Naive thymus-derived CD4-positive, alpha-beta T cell (primary cell): ENCODE measurements around the gene RAPGEF4. TPM values are rescaled to one million over a fixed set of nuclear protein-coding genes. Genes with fewer than 3 reads are reported as not detected.

Experiments used
- ATAC-seq: fragments of 150-1000 bp; cut with Tn5 transposase; 2 replicates; pipeline ENCODE4 v1.10.0; 2021; ENCODE audit warnings: mild to moderate bottlenecking, moderate library complexity
- CTCF ChIA-PET: fragments of 350-600 bp; sonication (Branson Sonifier 250); formaldehyde crosslinking; loops from one replicate; lab custom pipeline; 2021; ENCODE audit warnings: antibody characterized with exemption; lab: Charles Lee
- POLR2A ChIA-PET: fragments of 350-600 bp; sonication (Branson Sonifier 250); formaldehyde crosslinking; loops from one replicate; lab custom pipeline; 2021; ENCODE audit warnings: antibody characterized with exemption, inconsistent platforms; lab: Charles Lee
- DNase-seq, 9 donors: peaks; one replicate each; pipeline versions ENCODE4 v3.0.0 to v3.0.0-alpha.2; 2020 to 2022; ENCODE audit warnings: mixed read lengths in 1 of 9
- H3K27ac ChIP-seq: one replicate; pipeline ENCODE4 v1.7.0; 2013; ENCODE audit warnings: mild to moderate bottlenecking, low read depth, low read length, moderate library complexity
- H3K27me3 ChIP-seq, 2 donors: one replicate each; pipeline ENCODE4 v1.7.0; 2013; ENCODE audit warnings: low read length in 2 of 2, mild to moderate bottlenecking in 2 of 2, moderate library complexity in 2 of 2; ENCODE audit not compliant: control insufficient read depth in 2 of 2, insufficient read depth in 2 of 2
- H3K36me3 ChIP-seq, 3 experiments: 1 replicate in 2 of 3; 2 replicates in 1 of 3; pipeline ENCODE4 v1.7.0; 2013; ENCODE audit warnings: low read length in 3 of 3, mild to moderate bottlenecking in 3 of 3, moderate library complexity in 1 of 3; ENCODE audit not compliant: insufficient read depth in 3 of 3, control insufficient read depth in 2 of 3
- H3K4me1 ChIP-seq, 2 donors: one replicate each; pipeline ENCODE4 v1.7.0; 2013; ENCODE audit warnings: low read length in 2 of 2, mild to moderate bottlenecking in 2 of 2, moderate library complexity in 1 of 2; ENCODE audit not compliant: control insufficient read depth in 2 of 2, insufficient read depth in 2 of 2
- H3K4me3 ChIP-seq: 2 replicates; pipeline ENCODE4 v1.7.0; 2013; ENCODE audit warnings: mild to moderate bottlenecking, low read length
- H3K9me3 ChIP-seq, 3 experiments: 1 replicate in 2 of 3; 2 replicates in 1 of 3; pipeline ENCODE4 v1.7.0; 2013; ENCODE audit warnings: low read length in 3 of 3; ENCODE audit not compliant: control insufficient read depth in 2 of 3
- H3K27ac Mint-ChIP-seq, 9 donors: one replicate each; pipeline ENCODE4 v1.8.0; 2020 to 2022; ENCODE audit warnings: mixed read lengths in 9 of 9, mild to moderate bottlenecking in 8 of 9, moderate library complexity in 5 of 9, inconsistent platforms in 2 of 9
- H3K27me3 Mint-ChIP-seq, 5 donors: one replicate each; pipeline ENCODE4 v1.8.0; 2021 to 2022; ENCODE audit warnings: mixed read lengths in 5 of 5, mild to moderate bottlenecking in 1 of 5
- H3K36me3 Mint-ChIP-seq, 5 donors: one replicate each; pipeline ENCODE4 v1.8.0; 2020 to 2022; ENCODE audit warnings: mixed read lengths in 5 of 5, mild to moderate bottlenecking in 3 of 5, inconsistent platforms in 1 of 5
- H3K4me1 Mint-ChIP-seq, 7 donors: one replicate each; pipeline ENCODE4 v1.8.0; 2020 to 2022; ENCODE audit warnings: mixed read lengths in 7 of 7, mild to moderate bottlenecking in 3 of 7, inconsistent platforms in 1 of 7
- H3K4me3 Mint-ChIP-seq, 10 donors: one replicate each; pipeline ENCODE4 v1.8.0; 2020 to 2022; ENCODE audit warnings: mild to moderate bottlenecking in 10 of 10, mixed read lengths in 10 of 10, moderate library complexity in 6 of 10, inconsistent platforms in 2 of 10
- H3K9me3 Mint-ChIP-seq, 11 donors: one replicate each; pipeline ENCODE4 v1.8.0; 2020 to 2022; ENCODE audit warnings: mixed read lengths in 11 of 11, mild to moderate bottlenecking in 4 of 11, inconsistent platforms in 1 of 11, moderate library complexity in 1 of 11
- intact Hi-C, 2 donors: fragments of 100-400 bp; cut with micrococcal nuclease; formaldehyde crosslinking; loops; one replicate each; pipeline ENCODE4 v1.15.1; 2023
- polyA plus RNA-seq, 2 donors: library from polyadenylated mRNA; unstranded; fragments of 300-500 nt; fragmentation: Illumina TruSeq; gene quantifications; one replicate each; pipeline ENCODE4 v1.2.3, GENCODE V29; 2021
- total RNA-seq, 6 experiments: library from RNA in 5 of 6; stranded (reverse) in 5 of 6; gene quantifications; 1 replicate in 5 of 6; 2 replicates in 1 of 6; pipeline ENCODE4 v1.2.3 and lab custom pipeline; 2021 to 2026

Gene RAPGEF4
- total and polyA plus RNA-seq, 7 experiments from 2014 or later = 0.39 to 2.5 (median 1.4) TPM; not detected in 2

DNA sequence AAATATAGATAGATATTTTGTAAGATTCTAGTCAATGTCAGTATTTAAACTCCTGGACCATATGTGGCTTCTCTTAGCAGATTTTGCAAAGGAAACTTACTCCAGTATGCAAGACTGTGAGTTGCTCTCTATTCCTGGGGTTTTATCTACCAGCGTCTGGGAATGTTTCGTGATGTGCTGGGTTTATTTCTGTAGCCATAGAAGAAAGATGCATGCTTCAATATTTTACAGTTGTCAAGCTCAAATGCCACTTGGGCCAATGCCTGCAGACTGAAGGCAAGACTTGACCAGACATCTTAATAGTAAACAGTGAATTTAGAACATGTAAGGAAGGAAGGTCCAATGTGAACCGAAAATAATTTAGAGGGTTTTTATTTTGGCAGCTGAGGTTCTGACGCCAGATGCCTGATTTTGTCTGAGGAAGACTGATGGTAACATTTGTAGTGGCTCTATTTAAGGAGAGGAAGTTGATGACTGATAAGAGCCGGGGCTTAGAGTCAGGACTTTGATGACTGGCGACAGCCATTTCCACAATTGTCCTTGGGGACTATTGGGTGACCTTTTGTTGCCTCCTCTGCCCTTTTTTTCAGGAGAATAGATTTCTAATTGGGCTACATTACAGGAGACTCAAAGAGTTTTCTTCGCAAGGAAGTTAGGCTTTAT is 154.3 kb downstream of the RAPGEF4 start:
- CTCF ChIA-PET = no interaction called here
- POLR2A ChIA-PET = no interaction called here
- Mint-ChIP-seq H3K36me3 (peaks cover 0 to 4% (median 0%) of the 10 kb centered on the region in 5 donors), H3K9me3 (peaks cover 0 to 2% (median 0%) of the 10 kb centered on the region in 11 donors), H3K27ac (no peak overlapping the region), H3K27me3 (peaks cover 8 to 35% (median 16%) of the 10 kb centered on the region in 5 donors), H3K4me3 (no peak overlapping the region), H3K4me1 (peaks cover 0 to 5% (median 2%) of the 10 kb centered on the region in 7 donors)
- no peak for ATAC-seq
- H3K27ac ChIP-seq = no peak overlapping the region
- DNase-seq = no peak
- no peaks in the 10 kb centered on the region for H3K36me3 ChIP-seq
- H3K9me3 ChIP-seq = no peaks in the 10 kb centered on the region
- H3K4me1 ChIP-seq = no peaks in the 10 kb centered on the region
- no peaks in the 10 kb centered on the region for H3K27me3 ChIP-seq
- H3K4me3 ChIP-seq = no peak overlapping the region
- intact Hi-C loops = no loop called here

DNA sequence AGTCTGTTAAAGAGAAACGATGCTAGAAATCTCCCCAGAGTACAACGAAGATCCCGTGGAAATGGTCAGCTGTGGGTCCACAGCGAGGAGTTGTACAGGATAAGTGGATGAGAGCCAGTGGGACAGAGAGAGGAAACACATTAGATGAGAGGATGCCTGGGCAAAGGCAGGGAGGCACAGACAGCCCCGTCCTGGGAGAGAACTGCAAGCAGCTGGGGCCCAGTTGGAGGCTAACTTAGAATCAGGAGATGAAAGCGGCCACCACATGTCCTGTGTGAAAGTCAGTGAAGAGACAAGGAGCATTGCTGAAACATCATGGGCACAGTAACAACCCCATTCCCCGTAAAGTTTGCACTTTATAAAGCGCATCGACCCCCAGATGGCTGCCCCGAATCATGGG is 157.5 kb downstream of the RAPGEF4 start:
- Histone ChIP-seq H3K27ac (no peak overlapping the region), H3K9me3 (no peaks in the 10 kb centered on the region), H3K27me3 (no peaks in the 10 kb centered on the region), H3K4me3 (no peak overlapping the region), H3K4me1 (no peaks in the 10 kb centered on the region), H3K36me3 (no peaks in the 10 kb centered on the region)
- no peak for DNase-seq
- CTCF ChIA-PET = no interaction called here
- Mint-ChIP-seq H3K36me3 (no peaks in the 10 kb centered on the region), H3K4me1 (peaks cover 0 to 5% (median 2%) of the 10 kb centered on the region in 7 donors), H3K9me3 (peaks cover 0 to 2% (median 0%) of the 10 kb centered on the region in 11 donors), H3K27me3 (peaks cover 13 to 36% (median 25%) of the 10 kb centered on the region in 5 donors), H3K4me3 (no peak overlapping the region), H3K27ac (no peak overlapping the region)
- intact Hi-C loops = no loop called here
- POLR2A ChIA-PET = no interaction called here
- ATAC-seq = no peak

DNA sequence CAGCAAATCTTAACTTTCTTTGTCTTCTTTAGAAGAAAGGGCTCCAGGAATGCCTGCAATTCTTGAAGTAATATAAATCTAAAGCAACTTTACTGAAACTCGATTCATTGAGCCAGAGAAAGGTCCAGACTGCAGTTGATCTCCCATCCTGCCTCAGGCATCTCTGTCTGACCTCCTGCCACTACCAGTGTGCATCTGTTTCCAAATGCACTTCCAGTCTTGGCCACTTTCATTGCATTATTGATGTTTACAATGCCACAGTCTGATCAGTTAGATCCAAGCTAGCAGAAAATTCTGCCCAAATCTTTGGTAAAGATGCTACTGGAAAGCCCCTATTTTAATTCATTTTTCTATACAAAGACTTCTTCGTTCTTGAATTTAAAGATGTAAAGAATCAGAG is 158.0 kb downstream of the RAPGEF4 start:
- POLR2A ChIA-PET = no interaction called here
- Mint-ChIP-seq H3K27me3 (peaks cover 18 to 37% (median 23%) of the 10 kb centered on the region in 5 donors), H3K4me1 (peaks cover 0 to 5% (median 2%) of the 10 kb centered on the region in 7 donors), H3K36me3 (no peaks in the 10 kb centered on the region), H3K9me3 (peaks cover 0 to 2% (median 0%) of the 10 kb centered on the region in 11 donors), H3K27ac (no peak overlapping the region), H3K4me3 (no peak overlapping the region)
- Histone ChIP-seq H3K4me3 (no peak overlapping the region), H3K27ac (no peak overlapping the region), H3K4me1 (no peaks in the 10 kb centered on the region), H3K36me3 (no peaks in the 10 kb centered on the region), H3K9me3 (no peaks in the 10 kb centered on the region), H3K27me3 (no peaks in the 10 kb centered on the region)
- ATAC-seq (no peak), DNase-seq (no peak)
- CTCF ChIA-PET = no interaction called here
- intact Hi-C loops = no loop called here

DNA sequence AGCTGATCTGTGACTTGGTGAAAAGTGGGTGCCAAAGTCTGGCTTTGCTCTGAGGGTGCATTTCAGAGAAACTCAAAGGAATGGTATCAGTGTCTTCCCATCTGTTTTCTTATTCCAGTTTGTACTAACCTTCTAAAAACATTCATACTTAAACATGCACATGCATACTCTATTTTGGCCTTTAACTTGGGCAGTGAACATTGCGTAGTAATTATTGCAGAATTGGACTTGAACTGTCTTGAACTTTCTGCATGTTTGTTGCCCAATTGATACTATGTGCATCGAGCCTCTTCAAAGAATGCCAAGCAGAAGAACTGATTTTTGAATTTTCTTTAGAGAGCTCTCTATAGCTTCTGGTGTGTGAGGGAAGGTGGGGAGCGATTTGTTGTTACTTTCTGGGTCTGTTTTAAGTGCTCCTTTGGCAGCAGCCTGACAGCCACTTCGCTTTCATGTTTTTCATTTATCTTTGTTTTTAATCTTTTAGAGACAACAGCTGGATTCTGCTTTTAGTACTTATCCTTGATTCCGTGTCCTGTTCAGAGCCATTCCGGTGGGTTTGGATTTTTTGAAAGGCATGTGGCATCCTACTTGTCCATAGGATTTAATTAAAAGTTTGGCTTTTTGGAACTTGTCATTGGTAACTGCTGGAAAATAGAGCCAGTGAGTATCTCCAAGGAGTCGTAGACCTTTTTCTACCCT is 159.2 kb downstream of the RAPGEF4 start:
- no peak overlapping the region for H3K4me3 Mint-ChIP-seq
- POLR2A ChIA-PET = no interaction called here
- Histone ChIP-seq H3K27ac (no peak overlapping the region), H3K27me3 (no peaks in the 10 kb centered on the region), H3K4me3 (no peak overlapping the region), H3K9me3 (no peaks in the 10 kb centered on the region), H3K4me1 (no peaks in the 10 kb centered on the region), H3K36me3 (no peaks in the 10 kb centered on the region)
- no peak overlapping the region for H3K27ac Mint-ChIP-seq
- CTCF ChIA-PET = interaction anchor here (0.6 kb wide), 1 partner anchor 82 kb away, joined by 3 read pairs; no protein-coding TSS in a partner anchor
- H3K9me3 Mint-ChIP-seq = peaks cover 0 to 2% (median 0%) of the 10 kb centered on the region in 11 donors
- no peaks in the 10 kb centered on the region for H3K36me3 Mint-ChIP-seq
- intact Hi-C loops = no loop called here
- no peak for ATAC-seq
- peaks cover 18 to 38% (median 26%) of the 10 kb centered on the region in 5 donors for H3K27me3 Mint-ChIP-seq
- peaks cover 0 to 3% (median 2%) of the 10 kb centered on the region in 7 donors for H3K4me1 Mint-ChIP-seq
- no peak for DNase-seq

DNA sequence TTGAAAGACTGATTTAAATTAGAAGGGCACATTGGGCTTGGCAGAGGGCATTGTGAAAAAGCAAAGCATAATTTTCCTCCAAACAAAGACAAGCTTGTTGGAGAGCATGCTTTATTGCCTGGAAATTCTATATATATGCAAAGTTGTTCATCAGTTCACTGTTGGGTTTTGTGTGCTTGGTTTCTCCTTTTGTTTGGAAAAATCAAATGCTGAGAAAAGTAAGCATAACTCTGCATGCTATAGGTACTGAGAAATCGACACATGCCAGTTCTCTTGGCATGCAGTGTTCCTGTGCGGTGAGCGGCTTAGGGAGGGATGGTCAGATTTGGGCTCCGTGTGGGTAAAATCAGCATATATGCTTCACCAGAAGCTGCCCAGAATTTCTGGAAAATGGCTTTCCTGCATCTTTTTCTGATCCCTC is 161.0 kb downstream of the RAPGEF4 start:
- Histone ChIP-seq H3K4me3 (no peak overlapping the region), H3K9me3 (no peaks in the 10 kb centered on the region), H3K4me1 (no peaks in the 10 kb centered on the region), H3K27me3 (no peaks in the 10 kb centered on the region), H3K36me3 (no peaks in the 10 kb centered on the region), H3K27ac (no peak overlapping the region)
- Mint-ChIP-seq H3K27me3 (peaks cover 9 to 33% (median 22%) of the 10 kb centered on the region in 5 donors), H3K4me3 (no peak overlapping the region), H3K36me3 (peaks cover 0 to under 1% (median 0%) of the 10 kb centered on the region in 5 donors), H3K9me3 (peaks cover 0 to 2% (median 0%) of the 10 kb centered on the region in 11 donors), H3K27ac (no peak overlapping the region), H3K4me1 (peaks cover 0 to 2% (median 0%) of the 10 kb centered on the region in 7 donors)
- ATAC-seq (no peak), DNase-seq (no peak)
- CTCF ChIA-PET = no interaction called here
- intact Hi-C loops = no loop called here
- POLR2A ChIA-PET = no interaction called here

DNA sequence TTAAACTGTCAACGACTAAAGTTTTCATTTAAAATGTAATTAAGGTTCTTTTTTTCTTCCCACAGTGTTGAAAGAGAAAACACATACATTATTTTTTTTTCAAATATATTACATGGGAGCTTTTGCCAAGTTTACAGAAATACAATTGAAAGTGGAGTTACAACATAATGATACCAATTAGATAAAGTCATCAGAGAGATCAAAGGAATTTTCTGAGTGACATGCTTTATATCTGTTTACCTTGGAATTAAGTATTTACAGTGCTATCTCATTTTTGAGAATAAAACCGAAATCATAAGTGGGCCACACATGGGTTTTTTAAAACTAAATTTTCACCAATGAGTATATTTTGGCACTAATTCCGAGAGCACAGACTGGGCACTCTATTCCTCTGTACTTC is 165.2 kb downstream of the RAPGEF4 start:
- Mint-ChIP-seq H3K27me3 (peaks cover 0 to 26% (median 15%) of the 10 kb centered on the region in 5 donors), H3K4me3 (no peak overlapping the region), H3K36me3 (peaks cover 0 to 3% (median 0%) of the 10 kb centered on the region in 5 donors), H3K9me3 (no peaks in the 10 kb centered on the region), H3K27ac (no peak overlapping the region), H3K4me1 (peaks cover 0 to 6% (median 5%) of the 10 kb centered on the region in 7 donors)
- H3K36me3 ChIP-seq = no peaks in the 10 kb centered on the region
- ATAC-seq (no peak), DNase-seq (no peak)
- intact Hi-C loops = no loop called here
- no peaks in the 10 kb centered on the region for H3K9me3 ChIP-seq
- no peak overlapping the region for H3K4me3 ChIP-seq
- CTCF ChIA-PET = interaction anchor here (1.1 kb wide), 1 partner anchor 31 kb away, joined by 4 read pairs; no protein-coding TSS in a partner anchor
- H3K27ac ChIP-seq = no peak overlapping the region
- H3K4me1 ChIP-seq = no peaks in the 10 kb centered on the region
- POLR2A ChIA-PET = no interaction called here
- no peaks in the 10 kb centered on the region for H3K27me3 ChIP-seq
